ENCODE results near the gene MRPS2. TPM values are rescaled to one million over a fixed set of nuclear protein-coding genes. Genes with fewer than 3 reads are reported as not detected.

The MRPS2 gene
- polyA plus RNA-seq, 1 donor from 2014 or later: 20.1 TPM

- H3K4me2 ChIP-seq (ENCODE audit: low read length): peak within 1 kb of the TSS; percentile 46
- no peaks in the 10 kb centered on the region for H3K9me3 ChIP-seq (ENCODE audit: low read length)
- no peaks in the 10 kb centered on the region for H3K36me3 ChIP-seq (ENCODE audit: insufficient read depth, low read length)
- no peaks in the 10 kb centered on the region for H3K27me3 ChIP-seq (ENCODE audit: insufficient read depth, low read depth, low read length)
- peak within 1 kb of the TSS; percentile 79 for H3K9ac ChIP-seq (ENCODE audit: low read length)
- no peaks in the 10 kb centered on the region for H3K79me2 ChIP-seq (replicated peaks; ENCODE audit: insufficient read depth, low read length)
- no peak within 1 kb of the TSS for H3K27ac ChIP-seq (ENCODE audit: low read length)
- no peaks in the 10 kb centered on the region for H3F3A ChIP-seq (ENCODE audit: insufficient read depth, low read length, poor library complexity, severe bottlenecking)
- TF ChIP-seq MXI1 (conservative IDR thresholded peaks at IDR 0.05; ENCODE audit: poor library complexity, severe bottlenecking) (no peak), SMC3 (conservative IDR thresholded peaks at IDR 0.05; ENCODE audit: poor library complexity) (no peak), POLR2AphosphoS5 (IDR thresholded peaks at IDR 0.05) (no peak), RAD21 (conservative IDR thresholded peaks at IDR 0.05) (no peak), EZH2 (IDR thresholded peaks at IDR 0.05; ENCODE audit: borderline replicate concordance, insufficient read depth, low read length, poor library complexity, severe bottlenecking) (no peak), REST (IDR thresholded peaks at IDR 0.05; ENCODE audit: borderline replicate concordance) (no peak), CTCF (IDR thresholded peaks at IDR 0.05; ENCODE audit: poor library complexity, severe bottlenecking) (no peak), EP300 (conservative IDR thresholded peaks at IDR 0.05; ENCODE audit: poor library complexity, severe bottlenecking) (no peak), TAF1 (IDR thresholded peaks at IDR 0.05; ENCODE audit: low read depth) (no peak)
- H3K9me2 ChIP-seq (ENCODE audit: insufficient read depth, low read length): no peaks in the 10 kb centered on the region
- no peaks in the 10 kb centered on the region for H4K20me1 ChIP-seq (ENCODE audit: insufficient read depth)
- H3K4me3 ChIP-seq (ENCODE audit: low read length): peak within 1 kb of the TSS; percentile 94
- peak within 1 kb of the TSS; percentile 14 for H2AFZ ChIP-seq (ENCODE audit: low read depth, low read length)
These were observed 20.9 kb upstream of the MRPS2 start, which contains the start of gene PPP1R26 for GRCh38 chr9:135479469-135480052. TSS of gene PPP1R26 (plus strand) at chr9:135479782. CDS start at chr9:135484511, 4,729 bp downstream.

DNA sequence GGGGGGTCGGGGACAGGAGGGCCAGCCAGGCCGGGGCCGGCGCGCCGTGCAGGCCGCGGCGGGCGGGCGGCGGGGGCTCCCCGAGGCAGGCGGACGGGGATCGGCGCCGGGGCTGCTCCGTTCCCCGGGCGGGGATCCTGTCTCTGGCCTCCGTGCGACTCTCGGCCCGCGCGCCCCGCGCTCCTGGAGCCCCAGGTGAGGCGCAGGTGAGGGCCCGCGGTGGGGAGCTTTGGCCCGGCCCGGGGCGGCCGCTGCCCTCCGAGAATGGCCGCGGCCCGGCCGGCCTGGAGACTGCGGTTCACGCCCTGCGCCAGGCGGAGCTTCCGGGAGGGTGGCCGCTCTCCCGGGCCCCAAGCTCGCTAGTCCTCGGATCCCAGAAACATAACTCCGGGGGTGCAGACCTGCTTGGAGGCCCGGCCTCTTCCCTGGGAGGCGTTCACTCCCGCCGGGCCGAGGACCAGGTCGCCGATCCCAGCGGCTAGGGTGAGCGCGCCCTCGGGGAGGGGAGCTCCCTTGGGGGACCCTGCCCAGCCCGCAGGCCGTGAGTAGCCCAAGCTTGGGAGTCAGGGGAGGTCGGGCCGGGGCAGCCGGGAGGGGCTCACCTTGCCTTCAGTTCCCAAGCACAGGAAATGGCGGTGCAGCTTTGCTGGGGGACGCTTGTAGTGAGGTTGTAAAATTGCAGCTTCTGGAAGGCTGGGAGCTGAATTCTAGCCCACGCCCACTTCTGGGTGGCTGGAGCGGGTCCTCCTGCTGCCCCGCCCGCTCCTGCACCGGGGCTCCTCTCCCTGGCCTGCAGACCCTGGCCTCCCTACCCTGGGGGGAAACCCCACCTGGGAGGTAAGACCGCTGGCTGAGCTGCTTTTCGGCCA is 20.2 kb upstream of the MRPS2 start:
- Histone ChIP-seq H3K4me2 (ENCODE audit: low read length) (peak overlapping the region; percentile 46), H3K27ac (ENCODE audit: low read length) (no peak overlapping the region), H3K9me2 (ENCODE audit: insufficient read depth, low read length) (no peaks in the 10 kb centered on the region), H3K36me3 (ENCODE audit: insufficient read depth, low read length) (no peaks in the 10 kb centered on the region), H3K9me3 (ENCODE audit: low read length) (no peaks in the 10 kb centered on the region), H3K27me3 (ENCODE audit: insufficient read depth, low read depth, low read length) (no peaks in the 10 kb centered on the region), H3K79me2 (replicated peaks; ENCODE audit: insufficient read depth, low read length) (no peaks in the 10 kb centered on the region), H4K20me1 (ENCODE audit: insufficient read depth) (no peaks in the 10 kb centered on the region), H2AFZ (ENCODE audit: low read depth, low read length) (peak overlapping the region; percentile 14), H3F3A (ENCODE audit: insufficient read depth, low read length, poor library complexity, severe bottlenecking) (no peaks in the 10 kb centered on the region), H3K4me3 (ENCODE audit: low read length) (peak overlapping the region; percentile 94), H3K9ac (ENCODE audit: low read length) (peak overlapping the region; percentile 79)
- TF ChIP-seq SMC3 (conservative IDR thresholded peaks at IDR 0.05; ENCODE audit: poor library complexity): no peak
- TF ChIP-seq RAD21 (conservative IDR thresholded peaks at IDR 0.05): no peak
- TF ChIP-seq EZH2 (IDR thresholded peaks at IDR 0.05; ENCODE audit: borderline replicate concordance, insufficient read depth, low read length, poor library complexity, severe bottlenecking): no peak
- TF ChIP-seq POLR2AphosphoS5 (IDR thresholded peaks at IDR 0.05): peak; percentile 49
- TF ChIP-seq MXI1 (conservative IDR thresholded peaks at IDR 0.05; ENCODE audit: poor library complexity, severe bottlenecking): peak; percentile 19
- no peak for TF ChIP-seq TAF1 (IDR thresholded peaks at IDR 0.05; ENCODE audit: low read depth)
- no peak for TF ChIP-seq CTCF (IDR thresholded peaks at IDR 0.05; ENCODE audit: poor library complexity, severe bottlenecking)

All from neural cell (in vitro differentiated cells).